NT2/D1 (cell line): ENCODE data around the gene WEE2.
"Not testable (repeated sequence)": the region's sequence is repeated elsewhere in the genome, so short reads cannot be mapped to it uniquely, and the experiment has no call there.

ENCODE experiments used
- SUZ12 ChIP-seq: IDR thresholded peaks from 2 replicates; pipeline ENCODE4 v1.6.1; 2011; ENCODE audit not compliant: insufficient read length, insufficient read depth; ENCODE audit errors: extremely low read depth
- YY1 ChIP-seq: IDR thresholded peaks from 2 replicates; pipeline ENCODE4 v1.6.1; 2011; ENCODE audit not compliant: insufficient read length, insufficient read depth
- ZNF274 ChIP-seq: IDR thresholded peaks from 2 replicates; pipeline ENCODE4 v1.6.1; 2011; ENCODE audit warnings: mild to moderate bottlenecking, low read depth, low read length

DNA sequence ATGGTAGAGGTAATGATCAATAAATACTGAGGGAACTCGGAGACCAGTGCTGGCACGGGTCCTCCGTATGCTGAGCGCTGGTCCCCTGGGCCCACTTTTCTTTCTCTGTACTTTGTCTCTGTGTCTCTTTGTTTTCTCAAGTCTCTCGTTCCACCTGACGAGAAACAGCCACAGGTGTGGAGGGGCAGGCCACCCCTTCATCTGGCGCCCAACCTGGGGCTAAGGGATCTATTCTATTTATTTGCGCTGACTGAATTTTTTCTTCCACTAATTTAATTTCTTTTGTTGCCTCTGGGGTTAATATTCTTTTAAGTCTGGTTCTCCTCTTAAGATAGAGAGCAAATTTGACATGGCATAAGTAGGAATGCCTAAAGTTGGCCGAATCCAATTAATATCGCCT, 43.8 kb downstream of the WEE2 start:
- not testable (repeated sequence) for TF ChIP-seq YY1, SUZ12, ZNF274
